Measurements from ENCODE around the gene CRAMP1.

DNA sequence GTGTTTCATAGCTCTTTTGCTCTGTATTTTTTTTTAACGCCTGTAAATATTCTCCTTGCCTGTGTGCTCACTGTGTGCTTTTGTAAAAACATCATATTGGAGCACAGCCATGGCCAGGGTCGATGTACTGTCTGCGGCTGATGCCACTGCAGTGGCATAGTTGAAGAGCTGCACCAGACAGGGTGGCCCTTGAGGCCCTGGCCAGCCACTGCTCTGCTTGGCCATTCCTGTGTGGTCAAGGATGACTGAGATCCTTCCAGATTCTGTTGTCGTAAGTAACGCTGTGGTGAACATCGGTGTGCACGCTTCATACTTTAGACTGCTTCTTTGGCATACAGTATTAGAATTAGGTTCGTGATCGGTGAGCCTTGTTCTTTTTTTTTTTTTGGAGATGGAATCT is 14.6 kb downstream of the CRAMP1 start:
- TF ChIP-seq EZH2 (IDR thresholded peaks at IDR 0.05; ENCODE audit: insufficient read depth, poor library complexity, severe bottlenecking) (no peak), EZH2phosphoT487 (IDR thresholded peaks at IDR 0.05; ENCODE audit: insufficient read depth, low read depth) (no peak)

Measured in GM23248 (cell line).